Limb (tissue), 2 donors: ENCODE data around the gene LRRC7.

Experiments
- DNase-seq, 2 donors: peaks; one replicate each; pipeline ENCODE4 v3.0.0-alpha.2; 2016; ENCODE audit errors: extremely low spot score in 2 of 2

Gene LRRC7

DNA sequence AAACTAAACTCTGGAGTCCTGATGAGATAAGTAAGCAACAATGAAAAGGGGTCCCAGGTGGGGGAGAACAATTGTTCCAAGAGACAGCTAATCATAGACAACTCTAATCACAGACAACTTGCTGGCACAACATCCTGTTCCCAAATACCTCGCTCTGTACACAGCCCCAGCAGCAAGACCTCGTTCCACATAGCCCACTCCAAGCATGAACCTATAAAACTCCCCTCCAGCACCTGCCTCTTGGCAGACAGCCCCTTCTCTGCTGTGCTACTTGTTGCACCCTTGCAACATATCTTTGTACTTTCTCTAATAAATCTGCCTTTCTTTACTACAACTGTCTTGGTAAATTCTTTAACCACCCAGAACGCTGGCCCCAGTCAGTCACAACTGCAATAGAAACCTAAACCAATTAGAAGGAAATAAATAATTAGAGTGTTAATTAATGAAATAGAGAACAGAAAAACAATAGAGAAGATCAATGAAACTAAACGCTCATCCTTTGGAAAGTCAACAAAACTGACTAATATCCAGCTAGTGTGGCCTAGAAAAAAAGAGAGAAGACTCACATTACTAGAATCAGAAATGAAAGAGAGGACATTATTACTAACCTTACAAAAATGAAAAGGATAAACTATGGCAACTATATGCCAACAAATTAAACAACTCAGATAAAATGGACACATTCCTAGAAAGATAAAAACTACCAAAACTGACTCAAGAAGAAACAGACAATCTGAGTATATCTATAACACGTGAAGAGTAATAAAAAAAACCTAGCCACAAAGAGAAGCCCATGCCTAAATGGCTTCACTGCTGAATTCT, 601.5 kb downstream of the LRRC7 start:
- DNase-seq: no peak

DNA sequence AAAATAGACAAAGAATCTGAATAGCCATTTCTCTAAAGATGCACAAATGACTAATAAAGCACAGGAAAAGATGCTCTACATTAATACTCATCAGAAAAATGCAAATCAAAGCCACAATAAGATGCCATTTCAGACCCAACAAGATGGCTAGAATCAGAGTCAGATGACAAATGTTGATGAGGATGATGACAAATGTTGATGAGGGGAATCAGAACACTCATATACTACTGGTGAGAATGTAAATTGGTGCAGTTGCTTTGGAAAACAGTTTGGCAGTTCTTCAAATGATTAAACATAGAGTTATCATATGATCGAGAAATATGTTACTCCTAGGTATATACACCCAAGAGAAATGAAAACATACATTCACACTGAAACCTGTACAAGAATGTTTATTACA, 603.8 kb downstream of the LRRC7 start:
- no peak for DNase-seq
